BLaER1 (cell line): Measurements from ENCODE around the gene HMSD.
A peak's percentile ranks its signal among the peaks of the same experiment; 100 is the strongest.

Experiments used
- H3K27ac ChIP-seq: shearing (Covaris generic); formaldehyde crosslinking; 2 replicates; pipeline ENCODE4 v1.8.1; 2022
- H3K27me3 ChIP-seq: shearing (Covaris generic); formaldehyde crosslinking; 2 replicates; pipeline ENCODE4 v1.8.1; 2022
- H3K36me3 ChIP-seq: shearing (Covaris generic); formaldehyde crosslinking; 2 replicates; pipeline ENCODE4 v1.8.1; 2022
- H3K4me1 ChIP-seq: shearing (Covaris generic); formaldehyde crosslinking; 2 replicates; pipeline ENCODE4 v1.8.1; 2022
- H3K4me2 ChIP-seq: shearing (Covaris generic); formaldehyde crosslinking; 2 replicates; pipeline ENCODE4 v1.8.1; 2022
- H3K4me3 ChIP-seq: shearing (Covaris generic); formaldehyde crosslinking; 2 replicates; pipeline ENCODE4 v1.8.1; 2022
- H3K9ac ChIP-seq: shearing (Covaris generic); formaldehyde crosslinking; 2 replicates; pipeline ENCODE4 v1.8.1; 2022
- H3K9me3 ChIP-seq: shearing (Covaris generic); formaldehyde crosslinking; 2 replicates; pipeline ENCODE4 v1.8.1; 2022
- H4K20me1 ChIP-seq: shearing (Covaris generic); formaldehyde crosslinking; 2 replicates; pipeline ENCODE4 v1.8.1; 2022
- Cebpa-rat ChIP-seq: shearing (Covaris generic); IDR thresholded peaks from 2 replicates; pipeline ENCODE4 v1.8.1; 2022

Gene HMSD

DNA sequence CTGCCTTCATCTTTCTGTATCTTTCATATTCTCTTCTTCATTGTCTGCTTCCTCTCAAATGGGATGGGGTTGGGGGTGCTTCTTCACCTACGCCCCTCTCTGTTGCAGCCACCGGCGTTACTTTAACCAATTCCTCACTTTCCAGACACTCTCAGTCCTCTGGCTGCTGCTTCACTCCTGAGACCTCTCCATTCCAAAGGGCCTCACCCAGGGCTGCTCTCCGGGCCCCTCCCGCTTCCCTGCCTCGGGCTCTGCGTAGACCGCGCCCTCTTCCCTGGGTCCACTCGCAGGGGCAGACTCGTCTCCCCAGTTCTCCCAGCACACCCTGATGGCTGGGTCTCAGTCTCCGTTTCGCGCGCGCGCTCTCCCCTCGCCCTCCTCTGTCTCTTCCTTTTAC lies 21.7 kb downstream of the HMSD start:
- peak overlapping the region; percentile 86 for H3K4me3 ChIP-seq
- peaks cover 37% of the 10 kb centered on the region for H3K4me1 ChIP-seq
- H3K4me2 ChIP-seq, result peak overlapping the region; percentile 87
- H3K9ac ChIP-seq, result peak overlapping the region; percentile 88
- no peak for TF ChIP-seq Cebpa-rat
- no peaks in the 10 kb centered on the region for H3K27me3 ChIP-seq
- H3K9me3 ChIP-seq, result no peaks in the 10 kb centered on the region
- H3K36me3 ChIP-seq, result no peaks in the 10 kb centered on the region
- peak overlapping the region; percentile 90 for H3K27ac ChIP-seq
- no peaks in the 10 kb centered on the region for H4K20me1 ChIP-seq

DNA sequence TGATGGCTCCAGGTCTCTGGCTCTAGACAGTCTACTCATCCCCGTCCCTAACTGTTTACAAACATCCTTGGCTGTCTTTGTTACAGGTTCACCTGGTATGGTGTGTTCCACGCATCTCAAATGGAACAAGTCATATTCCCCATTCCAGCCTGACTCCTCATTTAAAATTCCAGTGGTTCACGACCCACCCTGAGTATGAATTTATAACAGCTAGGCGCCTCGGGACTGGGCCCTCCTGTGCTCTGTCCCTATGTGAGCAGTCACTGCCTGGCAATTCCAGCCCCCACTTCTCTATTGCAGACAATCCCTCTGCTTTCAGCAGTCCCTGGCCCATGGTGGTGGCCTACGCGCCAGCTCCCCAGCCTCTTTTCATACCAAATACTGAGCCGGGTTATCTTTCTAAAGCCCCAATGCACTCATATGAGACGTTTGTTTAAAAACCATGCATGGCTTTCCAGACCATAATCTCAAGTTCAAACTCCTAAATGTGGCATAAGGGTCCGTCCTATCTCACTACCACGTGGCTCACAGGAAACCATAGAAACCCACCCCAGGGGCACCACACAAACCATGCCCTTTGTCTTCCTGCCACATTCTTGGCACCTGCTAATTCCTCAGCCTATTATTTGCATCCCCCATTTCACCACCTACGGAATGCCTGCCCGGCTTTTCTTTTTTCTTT lies 22.4 kb downstream of the HMSD start:
- Histone ChIP-seq H3K9ac (peak overlapping the region; percentile 88; the same call in 1 of the 2 replicates), H3K4me2 (peak overlapping the region; percentile 87), H3K27ac (0 out of 2 replicates have a peak overlapping the region, but pooled peaks have one; percentile 90), H3K36me3 (no peaks in the 10 kb centered on the region), H3K27me3 (no peaks in the 10 kb centered on the region), H3K4me1 (peaks cover 43% of the 10 kb centered on the region), H3K9me3 (no peaks in the 10 kb centered on the region), H4K20me1 (no peaks in the 10 kb centered on the region), H3K4me3 (peak overlapping the region; percentile 86)
- no peak for TF ChIP-seq Cebpa-rat

DNA sequence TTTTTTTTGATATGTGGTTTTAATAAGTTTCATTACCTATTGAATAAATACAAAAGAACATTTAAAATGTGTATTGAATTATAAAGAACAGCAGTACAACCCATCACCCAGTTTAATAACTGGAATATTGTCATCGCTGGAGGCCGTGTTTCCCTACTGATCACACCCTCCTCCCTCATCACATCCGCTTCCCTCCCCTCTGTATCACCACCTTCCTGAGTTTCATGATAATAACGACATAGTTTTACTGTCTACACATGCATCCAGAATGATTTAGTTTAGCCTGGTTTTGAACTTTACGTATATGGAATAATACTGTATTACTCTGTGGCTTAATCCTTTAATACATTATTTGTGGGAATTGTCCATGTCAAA lies 22.9 kb downstream of the HMSD start:
- Histone ChIP-seq H3K27me3 (no peaks in the 10 kb centered on the region), H3K4me2 (peak overlapping the region; percentile 87), H3K36me3 (no peaks in the 10 kb centered on the region), H4K20me1 (no peaks in the 10 kb centered on the region), H3K4me1 (peaks cover 46% of the 10 kb centered on the region), H3K9me3 (no peaks in the 10 kb centered on the region), H3K9ac (no peak overlapping the region), H3K4me3 (no peak overlapping the region), H3K27ac (no peak overlapping the region)
- no peak for TF ChIP-seq Cebpa-rat

DNA sequence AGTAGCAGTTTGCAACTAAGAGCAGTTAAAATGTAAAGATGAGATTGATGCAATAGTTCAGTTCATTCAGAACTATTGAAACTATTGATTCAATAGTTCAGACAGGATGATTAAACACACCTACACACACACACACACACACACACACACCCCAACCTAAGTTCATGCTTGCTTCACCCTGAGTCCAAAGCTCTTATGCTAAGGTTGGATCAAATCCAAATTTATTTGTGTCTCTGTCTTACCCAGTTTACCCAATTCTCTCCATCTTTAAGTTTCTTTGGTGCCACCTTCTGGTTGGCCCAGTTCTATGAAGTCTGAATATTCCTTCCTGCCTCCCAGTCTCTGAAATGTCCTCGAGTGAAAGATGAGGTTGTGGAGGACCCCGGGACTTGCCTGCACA lies 25.9 kb downstream of the HMSD start:
- 0 out of 2 replicates have a peak, but pooled peaks cover under 1% of the 10 kb centered on the region for H3K36me3 ChIP-seq
- H3K27me3 ChIP-seq, result no peaks in the 10 kb centered on the region
- peaks cover 38% of the 10 kb centered on the region for H3K4me1 ChIP-seq
- no peaks in the 10 kb centered on the region for H4K20me1 ChIP-seq
- H3K4me2 ChIP-seq, result peak overlapping the region; percentile 58
- H3K9ac ChIP-seq, result no peak overlapping the region
- TF ChIP-seq Cebpa-rat, result no peak
- no peak overlapping the region for H3K4me3 ChIP-seq
- no peak overlapping the region; the same call in 1 of the 2 replicates for H3K27ac ChIP-seq
- no peaks in the 10 kb centered on the region for H3K9me3 ChIP-seq

DNA sequence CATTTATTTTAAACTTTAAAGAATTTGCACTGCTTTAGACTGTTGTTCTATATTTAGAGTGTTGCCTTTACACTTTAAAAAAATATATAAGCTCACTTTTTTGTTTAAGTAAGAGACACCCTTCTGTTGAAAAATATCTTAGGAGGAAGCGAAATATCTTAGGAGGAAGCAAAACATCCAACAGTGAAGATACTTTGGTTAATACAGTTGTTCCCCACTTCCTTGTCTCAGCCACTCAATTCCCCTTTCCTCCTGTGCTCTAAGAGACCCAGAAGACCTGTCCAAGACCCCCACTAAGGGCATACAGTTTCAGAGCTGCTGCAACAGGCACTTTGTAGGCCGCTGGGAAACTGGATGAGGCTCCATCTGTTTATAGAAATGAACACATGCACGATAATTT lies 26.5 kb downstream of the HMSD start:
- TF ChIP-seq Cebpa-rat, result no peak
- Histone ChIP-seq H3K27me3 (no peaks in the 10 kb centered on the region), H3K4me1 (peaks cover 38% of the 10 kb centered on the region), H3K9me3 (no peaks in the 10 kb centered on the region), H3K27ac (peak overlapping the region; percentile 51; the same call in 1 of the 2 replicates), H4K20me1 (no peaks in the 10 kb centered on the region), H3K4me3 (no peak overlapping the region), H3K9ac (0 out of 2 replicates have a peak overlapping the region, but pooled peaks have one; percentile 28), H3K36me3 (peaks cover 5% of the 10 kb centered on the region), H3K4me2 (peak overlapping the region; percentile 58)

DNA sequence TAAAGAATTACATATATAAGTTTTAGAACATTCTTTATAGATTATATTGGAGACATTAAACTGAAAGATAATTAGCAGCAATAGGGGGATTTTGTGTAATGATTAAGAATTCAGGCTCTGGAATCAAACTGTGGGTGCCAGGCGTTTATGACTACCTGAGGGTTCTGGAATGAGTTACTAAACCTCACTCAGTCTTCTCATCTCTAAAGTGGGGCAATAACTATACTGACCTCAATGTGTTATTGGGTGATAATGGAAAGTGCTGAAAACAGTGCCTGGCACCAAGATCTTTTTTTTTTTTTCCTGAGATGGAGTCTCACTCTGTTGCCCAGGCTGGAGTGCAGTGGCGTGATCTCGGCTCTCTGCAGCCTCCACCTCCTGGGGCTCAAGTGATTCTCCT lies 27.9 kb downstream of the HMSD start:
- Histone ChIP-seq H3K9me3 (no peaks in the 10 kb centered on the region), H3K36me3 (peaks cover 19% of the 10 kb centered on the region), H3K27ac (no peak overlapping the region), H3K4me2 (no peak overlapping the region), H4K20me1 (no peaks in the 10 kb centered on the region), H3K9ac (no peak overlapping the region), H3K27me3 (no peaks in the 10 kb centered on the region), H3K4me3 (no peak overlapping the region), H3K4me1 (peaks cover 32% of the 10 kb centered on the region)
- no peak for TF ChIP-seq Cebpa-rat

DNA sequence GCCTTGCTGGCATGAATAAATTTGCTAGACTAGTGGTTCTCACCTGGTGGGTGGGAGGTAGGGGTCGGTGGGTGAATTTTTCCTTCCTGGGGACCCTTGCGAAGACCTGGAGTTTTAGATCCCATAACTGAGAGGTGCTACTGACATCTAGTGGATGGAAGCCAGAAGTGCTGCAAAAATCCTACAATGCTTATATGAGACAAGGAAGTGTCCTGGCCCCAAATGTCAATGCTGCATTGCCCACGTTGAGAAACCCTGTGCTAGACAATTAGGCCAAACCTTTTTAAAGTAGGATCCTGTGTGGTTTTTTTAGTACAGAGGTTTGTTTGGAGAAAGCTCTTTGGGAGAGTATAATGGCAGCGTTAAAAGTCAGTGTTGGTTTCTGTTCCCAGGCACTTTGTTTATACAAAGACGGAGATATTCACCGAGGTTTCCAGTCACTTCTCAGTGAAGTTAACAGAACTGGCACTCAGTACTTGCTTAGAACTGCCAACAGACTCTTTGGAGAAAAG lies 30.4 kb downstream of the HMSD start:
- H3K4me1 ChIP-seq, result peaks cover 30% of the 10 kb centered on the region
- H3K4me2 ChIP-seq, result no peak overlapping the region
- peaks cover 40% of the 10 kb centered on the region for H3K36me3 ChIP-seq
- H3K4me3 ChIP-seq, result no peak overlapping the region
- no peaks in the 10 kb centered on the region for H3K27me3 ChIP-seq
- H3K27ac ChIP-seq, result no peak overlapping the region
- no peak for TF ChIP-seq Cebpa-rat
- H4K20me1 ChIP-seq, result no peaks in the 10 kb centered on the region
- no peaks in the 10 kb centered on the region for H3K9me3 ChIP-seq
- no peak overlapping the region for H3K9ac ChIP-seq

DNA sequence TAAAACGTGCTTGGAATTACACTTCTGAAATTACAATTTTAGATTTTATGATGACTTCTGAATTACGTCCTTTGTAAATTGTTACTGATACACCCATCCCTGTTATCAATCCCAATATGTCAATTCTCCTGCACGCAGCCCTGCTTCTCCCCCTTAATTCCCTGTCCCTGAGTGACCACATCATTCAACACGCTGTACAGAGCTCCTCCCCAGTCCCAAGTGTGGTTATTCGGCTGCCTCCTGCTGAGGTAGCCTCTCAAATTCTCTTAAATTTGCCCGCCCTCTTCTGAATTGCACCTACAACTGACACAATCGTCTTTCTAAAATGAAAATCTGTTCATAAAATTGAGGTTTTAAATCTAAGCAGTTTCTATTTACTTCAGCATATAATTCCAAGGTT lies 30.9 kb downstream of the HMSD start:
- Histone ChIP-seq H3K27me3 (no peaks in the 10 kb centered on the region), H3K4me2 (no peak overlapping the region), H3K9ac (no peak overlapping the region), H4K20me1 (no peaks in the 10 kb centered on the region), H3K9me3 (no peaks in the 10 kb centered on the region), H3K4me3 (no peak overlapping the region), H3K27ac (no peak overlapping the region), H3K4me1 (peaks cover 25% of the 10 kb centered on the region), H3K36me3 (peaks cover 41% of the 10 kb centered on the region)
- no peak for TF ChIP-seq Cebpa-rat

DNA sequence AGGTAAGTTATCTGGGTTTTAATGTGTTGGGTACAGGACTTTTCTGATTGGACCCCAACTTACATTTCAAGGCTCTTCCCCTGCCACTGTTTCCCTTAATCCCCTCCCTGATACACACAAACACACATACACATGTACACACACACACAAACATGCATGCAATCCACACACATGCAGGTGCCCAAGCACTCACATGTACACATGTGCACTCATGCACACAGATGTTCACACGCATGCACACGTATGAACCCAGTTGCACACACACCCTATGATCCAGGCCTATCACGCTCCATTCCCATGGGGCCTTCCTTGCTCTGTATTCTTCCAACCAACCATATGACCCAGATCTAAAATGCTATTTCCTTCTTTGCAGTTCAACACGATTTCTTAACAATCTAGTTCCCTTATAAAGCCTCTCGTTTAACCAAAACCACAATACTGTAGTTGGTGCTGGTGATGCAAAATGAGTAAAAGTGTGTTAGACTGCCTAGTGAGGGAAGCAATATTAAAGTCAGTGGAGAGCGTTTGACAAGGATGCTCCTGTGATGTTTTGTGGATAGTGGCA lies 31.9 kb downstream of the HMSD start:
- Histone ChIP-seq H3K9ac (no peak overlapping the region), H3K4me3 (no peak overlapping the region), H3K4me1 (peaks cover 16% of the 10 kb centered on the region; the same call in 1 of the 2 replicates), H3K27ac (no peak overlapping the region), H3K9me3 (no peaks in the 10 kb centered on the region), H3K36me3 (peaks cover 51% of the 10 kb centered on the region), H3K4me2 (no peak overlapping the region), H3K27me3 (no peaks in the 10 kb centered on the region), H4K20me1 (no peaks in the 10 kb centered on the region)
- TF ChIP-seq Cebpa-rat, result no peak

DNA sequence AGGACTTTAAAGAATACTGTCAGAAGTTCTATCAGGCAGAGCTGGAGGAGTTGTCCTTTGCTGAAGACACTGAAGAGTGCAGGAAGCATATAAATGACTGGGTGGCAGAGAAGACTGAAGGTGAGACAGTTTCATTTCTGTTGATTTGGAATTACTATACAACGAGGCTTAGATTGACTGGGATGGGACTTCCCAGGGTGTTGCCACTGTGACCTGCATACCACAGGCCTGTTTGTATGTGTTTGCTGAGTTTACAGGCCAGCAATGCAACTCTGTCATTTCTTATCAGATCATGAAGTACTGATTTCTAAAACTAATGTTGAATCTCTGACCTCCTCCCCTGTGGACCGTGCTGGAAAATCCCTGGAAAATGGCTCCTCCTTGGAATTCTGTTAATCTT lies 32.6 kb downstream of the HMSD start:
- Histone ChIP-seq H3K9me3 (no peaks in the 10 kb centered on the region), H3K36me3 (peaks cover 55% of the 10 kb centered on the region), H3K4me1 (peaks cover 8% of the 10 kb centered on the region; the same call in 1 of the 2 replicates), H3K4me3 (no peak overlapping the region), H3K27ac (no peak overlapping the region), H3K4me2 (no peak overlapping the region), H3K9ac (no peak overlapping the region), H3K27me3 (no peaks in the 10 kb centered on the region), H4K20me1 (no peaks in the 10 kb centered on the region)
- no peak for TF ChIP-seq Cebpa-rat
